ENCODE results near the gene ZNF77. TPM values are rescaled to one million over a fixed set of nuclear protein-coding genes. Genes with fewer than 3 reads are reported as not detected.
"Not testable (repeated sequence)": the region's sequence is repeated elsewhere in the genome, so short reads cannot be mapped to it uniquely, and the experiment has no call there.

Gene ZNF77
- total RNA-seq, 1 donor, result 5.8 TPM

GRCh38 chr19:2970201-2970835, 25.5 kb upstream of the ZNF77 start:
- H3K4me3 ChIP-seq (ENCODE audit: insufficient read depth, low read length), result no peak overlapping the region

DNA sequence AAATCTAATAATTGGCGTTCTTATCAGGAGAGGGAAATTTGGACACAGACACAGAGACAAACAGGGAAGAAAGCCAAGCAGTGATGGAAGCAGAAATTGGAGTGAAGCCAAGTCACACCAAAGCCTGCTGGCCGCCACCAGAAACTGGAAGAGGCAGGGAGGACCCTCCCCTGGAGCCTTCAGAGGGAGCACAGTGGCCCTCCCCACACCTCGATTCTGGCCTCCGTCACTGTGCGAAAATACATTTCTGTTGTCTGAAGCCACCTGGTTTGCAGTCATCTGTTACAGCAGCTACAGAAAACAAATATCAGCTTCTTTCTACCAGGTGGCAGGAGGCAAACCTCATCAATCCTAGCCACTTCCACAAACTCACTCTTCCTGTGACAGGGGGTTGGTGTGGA, 24.3 kb upstream of the ZNF77 start:
- Histone ChIP-seq H3K79me2 (ENCODE audit: insufficient read depth, low read length) (no peaks in the 10 kb centered on the region), H3K36me3 (ENCODE audit: insufficient read depth, low read length) (no peaks in the 10 kb centered on the region), H2AFZ (ENCODE audit: low read length) (no peak overlapping the region), H3K27me3 (ENCODE audit: insufficient read depth, low read length) (no peaks in the 10 kb centered on the region), H3K4me3 (ENCODE audit: insufficient read depth, low read length) (no peak overlapping the region), H3K27ac (ENCODE audit: low read depth, low read length) (no peak overlapping the region), H3K4me2 (ENCODE audit: insufficient read depth, low read length) (no peak overlapping the region), H3K4me1 (ENCODE audit: insufficient read depth, low read length) (no peaks in the 10 kb centered on the region), H4K20me1 (ENCODE audit: insufficient read depth, low read length) (no peaks in the 10 kb centered on the region), H3K9me3 (ENCODE audit: low read depth, low read length) (no peaks in the 10 kb centered on the region)
- DNase-seq (ENCODE audit: insufficient read length, low spot score, missing footprints), result peak; percentile 39
- TF ChIP-seq, protein P1, sequence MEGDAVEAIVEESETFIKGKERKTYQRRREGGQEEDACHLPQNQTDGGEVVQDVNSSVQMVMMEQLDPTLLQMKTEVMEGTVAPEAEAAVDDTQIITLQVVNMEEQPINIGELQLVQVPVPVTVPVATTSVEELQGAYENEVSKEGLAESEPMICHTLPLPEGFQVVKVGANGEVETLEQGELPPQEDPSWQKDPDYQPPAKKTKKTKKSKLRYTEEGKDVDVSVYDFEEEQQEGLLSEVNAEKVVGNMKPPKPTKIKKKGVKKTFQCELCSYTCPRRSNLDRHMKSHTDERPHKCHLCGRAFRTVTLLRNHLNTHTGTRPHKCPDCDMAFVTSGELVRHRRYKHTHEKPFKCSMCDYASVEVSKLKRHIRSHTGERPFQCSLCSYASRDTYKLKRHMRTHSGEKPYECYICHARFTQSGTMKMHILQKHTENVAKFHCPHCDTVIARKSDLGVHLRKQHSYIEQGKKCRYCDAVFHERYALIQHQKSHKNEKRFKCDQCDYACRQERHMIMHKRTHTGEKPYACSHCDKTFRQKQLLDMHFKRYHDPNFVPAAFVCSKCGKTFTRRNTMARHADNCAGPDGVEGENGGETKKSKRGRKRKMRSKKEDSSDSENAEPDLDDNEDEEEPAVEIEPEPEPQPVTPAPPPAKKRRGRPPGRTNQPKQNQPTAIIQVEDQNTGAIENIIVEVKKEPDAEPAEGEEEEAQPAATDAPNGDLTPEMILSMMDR (IDR thresholded peaks at IDR 0.05; ENCODE audit: extremely low read depth, low read depth, low read length), result no peak

More at GRCh38 chr19:2970201-2970835, 25.5 kb upstream of the ZNF77 start:
- H3K36me3 ChIP-seq (ENCODE audit: insufficient read depth, low read length), result no peaks in the 10 kb centered on the region
- TF ChIP-seq, protein P1 (IDR thresholded peaks at IDR 0.05; ENCODE audit: extremely low read depth, low read depth, low read length), result no peak
- H2AFZ ChIP-seq (ENCODE audit: low read length), result no peak overlapping the region
- H3K4me2 ChIP-seq (ENCODE audit: insufficient read depth, low read length), result no peak overlapping the region
- H3K27ac ChIP-seq (ENCODE audit: low read depth, low read length), result no peak overlapping the region
- DNase-seq (ENCODE audit: insufficient read length, low spot score, missing footprints), result no peak
- H3K27me3 ChIP-seq (ENCODE audit: insufficient read depth, low read length), result no peaks in the 10 kb centered on the region
- no peaks in the 10 kb centered on the region for H4K20me1 ChIP-seq (ENCODE audit: insufficient read depth, low read length)
- H3K79me2 ChIP-seq (ENCODE audit: insufficient read depth, low read length), result no peaks in the 10 kb centered on the region
- H3K4me1 ChIP-seq (ENCODE audit: insufficient read depth, low read length), result no peaks in the 10 kb centered on the region
- H3K9me3 ChIP-seq (ENCODE audit: low read depth, low read length), result no peaks in the 10 kb centered on the region

GRCh38 chr19:2967972-2968371, 23.2 kb upstream of the ZNF77 start:
- no peak overlapping the region for H3K4me2 ChIP-seq (ENCODE audit: insufficient read depth, low read length)
- H3K27me3 ChIP-seq (ENCODE audit: insufficient read depth, low read length), result no peaks in the 10 kb centered on the region
- H3K79me2 ChIP-seq (ENCODE audit: insufficient read depth, low read length), result no peaks in the 10 kb centered on the region
- no peaks in the 10 kb centered on the region for H4K20me1 ChIP-seq (ENCODE audit: insufficient read depth, low read length)
- no peaks in the 10 kb centered on the region for H3K9me3 ChIP-seq (ENCODE audit: low read depth, low read length)
- no peaks in the 10 kb centered on the region for H3K4me1 ChIP-seq (ENCODE audit: insufficient read depth, low read length)
- TF ChIP-seq, protein P1 (IDR thresholded peaks at IDR 0.05; ENCODE audit: extremely low read depth, low read depth, low read length), result no peak
- no peak for DNase-seq (ENCODE audit: insufficient read length, low spot score, missing footprints)
- H3K27ac ChIP-seq (ENCODE audit: low read depth, low read length), result no peak overlapping the region
- H3K4me3 ChIP-seq (ENCODE audit: insufficient read depth, low read length), result no peak overlapping the region
- no peak overlapping the region for H2AFZ ChIP-seq (ENCODE audit: low read length)
- no peaks in the 10 kb centered on the region for H3K36me3 ChIP-seq (ENCODE audit: insufficient read depth, low read length)

- no peak overlapping the region for H3K4me2 ChIP-seq (ENCODE audit: insufficient read depth, low read length)
- no peaks in the 10 kb centered on the region for H3K27me3 ChIP-seq (ENCODE audit: insufficient read depth, low read length)
- no peaks in the 10 kb centered on the region for H3K4me1 ChIP-seq (ENCODE audit: insufficient read depth, low read length)
- no peaks in the 10 kb centered on the region for H3K79me2 ChIP-seq (ENCODE audit: insufficient read depth, low read length)
- H3K36me3 ChIP-seq (ENCODE audit: insufficient read depth, low read length), result no peaks in the 10 kb centered on the region
- H3K27ac ChIP-seq (ENCODE audit: low read depth, low read length), result no peak overlapping the region
- no peak for DNase-seq (ENCODE audit: insufficient read length, low spot score, missing footprints)
- no peaks in the 10 kb centered on the region for H4K20me1 ChIP-seq (ENCODE audit: insufficient read depth, low read length)
- TF ChIP-seq, protein P1 (IDR thresholded peaks at IDR 0.05; ENCODE audit: extremely low read depth, low read depth, low read length), result no peak
- no peaks in the 10 kb centered on the region for H3K9me3 ChIP-seq (ENCODE audit: low read depth, low read length)
- no peak overlapping the region for H3K4me3 ChIP-seq (ENCODE audit: insufficient read depth, low read length)
- H2AFZ ChIP-seq (ENCODE audit: low read length), result no peak overlapping the region
These were observed 20.1 kb upstream of the ZNF77 start for GRCh38 chr19:2964874-2965273.

DNA sequence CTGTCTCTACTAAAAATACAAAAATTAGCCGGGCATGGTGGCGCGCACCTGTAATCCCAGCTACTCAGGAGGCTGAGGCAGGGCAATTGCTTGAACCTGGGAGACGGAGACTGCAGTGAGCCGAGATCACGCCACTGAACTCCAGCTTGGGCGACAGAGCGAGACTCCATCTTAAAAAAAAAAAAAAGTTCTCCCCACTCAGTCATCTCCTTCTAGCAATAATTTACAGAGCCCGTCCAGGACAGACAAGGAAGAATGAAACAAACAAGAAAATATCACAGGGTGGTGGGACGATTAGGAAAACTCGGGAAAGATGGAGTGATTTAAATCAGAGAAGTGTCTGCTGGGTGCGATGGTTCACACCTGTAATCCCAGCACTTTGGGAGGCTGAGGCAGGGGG, 18.9 kb upstream of the ZNF77 start:
- H2AFZ ChIP-seq (ENCODE audit: low read length); H3K27ac ChIP-seq (ENCODE audit: low read depth, low read length); H3K4me2 ChIP-seq (ENCODE audit: insufficient read depth, low read length); H3K4me1 ChIP-seq (ENCODE audit: insufficient read depth, low read length); H3K4me3 ChIP-seq (ENCODE audit: insufficient read depth, low read length); H3K79me2 ChIP-seq (ENCODE audit: insufficient read depth, low read length); DNase-seq (ENCODE audit: insufficient read length, low spot score, missing footprints); H3K36me3 ChIP-seq (ENCODE audit: insufficient read depth, low read length); H3K27me3 ChIP-seq (ENCODE audit: insufficient read depth, low read length); H4K20me1 ChIP-seq (ENCODE audit: insufficient read depth, low read length); H3K9me3 ChIP-seq (ENCODE audit: low read depth, low read length): not testable (repeated sequence)
